WTC11 (cell line): Measurements from ENCODE around the gene ZBTB24. TPM values are rescaled to one million over a fixed set of nuclear protein-coding genes. Genes with fewer than 3 reads are reported as not detected.

ENCODE experiments used
- ATAC-seq: fragments of 200-7000 bp; cut with Tn5 transposase; 2 replicates; pipeline ENCODE4 v1.10.0; 2021; ENCODE audit warnings: mild to moderate bottlenecking, moderate library complexity
- CTCF ChIA-PET: fragments of 300-600 bp; sonication (Branson Sonifier 250); formaldehyde crosslinking; loops from one replicate; lab custom pipeline; 2021; ENCODE audit warnings: antibody characterized with exemption; lab: Charles Lee
- POLR2A ChIA-PET: fragments of 350-600 bp; sonication (Branson Sonifier 250); formaldehyde crosslinking; loops from one replicate; lab custom pipeline; 2021; ENCODE audit warnings: antibody characterized with exemption; lab: Charles Lee
- DNase-seq: peaks from one replicate; pipeline ENCODE4 v3.0.0; 2021; ENCODE audit warnings: low spot score
- H3K27ac Mint-ChIP-seq: 2 replicates; pipeline ENCODE4 v1.8.0; 2021; ENCODE audit warnings: mixed read lengths
- H3K27me3 Mint-ChIP-seq: 2 replicates; pipeline ENCODE4 v1.8.0; 2021; ENCODE audit warnings: low read depth, mild to moderate bottlenecking, moderate library complexity, mixed read lengths
- H3K36me3 Mint-ChIP-seq: 2 replicates; pipeline ENCODE4 v1.8.0; 2021; ENCODE audit warnings: mixed read lengths
- H3K4me1 Mint-ChIP-seq: 2 replicates; pipeline ENCODE4 v1.8.0; 2022; ENCODE audit warnings: mixed read lengths
- H3K4me3 Mint-ChIP-seq: 2 replicates; pipeline ENCODE4 v1.8.0; 2021; ENCODE audit warnings: mild to moderate bottlenecking, moderate library complexity, mixed read lengths
- H3K9me3 Mint-ChIP-seq: 2 replicates; pipeline ENCODE4 v1.8.0; 2021; ENCODE audit warnings: mixed read lengths
- CBFB ChIP-seq: sonication (generic); formaldehyde crosslinking; IDR thresholded peaks from 2 replicates; pipeline ENCODE4 v1.8.1; 2022; ENCODE audit warnings: mild to moderate bottlenecking, low read depth, missing genetic modification reagents
- CDX4 ChIP-seq: fragments of 250-450 bp; sonication (Bioruptor Pico); IDR thresholded peaks from 2 replicates; pipeline ENCODE4 v1.9.0; 2021; ENCODE audit warnings: moderate library complexity, mild to moderate bottlenecking, inconsistent platforms, borderline replicate concordance
- EMX1 ChIP-seq: fragments of 250-450 bp; sonication (Bioruptor Pico); IDR thresholded peaks from 2 replicates; pipeline ENCODE4 v1.8.0; 2021; ENCODE audit warnings: mild to moderate bottlenecking
- GABPB1 ChIP-seq: sonication (generic); formaldehyde crosslinking; IDR thresholded peaks from 2 replicates; pipeline ENCODE4 v1.8.1; 2023; ENCODE audit warnings: mild to moderate bottlenecking, missing genetic modification reagents
- JAZF1 ChIP-seq: fragments of 250-450 bp; sonication (Bioruptor Pico); IDR thresholded peaks from 2 replicates; pipeline ENCODE4 v1.9.0; 2021; ENCODE audit warnings: moderate library complexity, mild to moderate bottlenecking, inconsistent platforms
- OVOL2 ChIP-seq: fragments of 250-450 bp; sonication (Bioruptor Pico); IDR thresholded peaks from 2 replicates; pipeline ENCODE4 v1.9.0; 2021; ENCODE audit warnings: mild to moderate bottlenecking, borderline replicate concordance
- SMAD4 ChIP-seq: sonication (generic); formaldehyde crosslinking; IDR thresholded peaks from 2 replicates; pipeline ENCODE4 v1.8.0; 2022; ENCODE audit warnings: mild to moderate bottlenecking, missing genetic modification reagents
- ZMAT4 ChIP-seq: fragments of 250-450 bp; sonication (Bioruptor Pico); IDR thresholded peaks from 2 replicates; pipeline ENCODE4 v1.9.0; 2021; ENCODE audit warnings: mild to moderate bottlenecking
- ZNF121 ChIP-seq: sonication (generic); formaldehyde crosslinking; IDR thresholded peaks from 2 replicates; pipeline ENCODE4 v1.8.0; 2023; ENCODE audit warnings: missing genetic modification reagents
- ZNF281 ChIP-seq: sonication (generic); formaldehyde crosslinking; IDR thresholded peaks from 2 replicates; pipeline ENCODE4 v1.8.0; 2023; ENCODE audit warnings: mild to moderate bottlenecking, missing genetic modification reagents
- ZNF671 ChIP-seq: fragments of 250-450 bp; sonication (Bioruptor Pico); IDR thresholded peaks from 2 replicates; pipeline ENCODE4 v1.8.0; 2021; ENCODE audit warnings: mild to moderate bottlenecking
- total RNA-seq: library from RNA; stranded (reverse); gene quantifications from 3 replicates; pipeline ENCODE4 v1.2.3, GENCODE V29; 2021
- TF ChIP-seq, protein P1 (sequence below): sonication (generic); formaldehyde crosslinking; IDR thresholded peaks from 2 replicates; pipeline ENCODE4 v1.8.1; 2022; ENCODE audit warnings: mild to moderate bottlenecking, moderate library complexity, missing genetic modification reagents
- TF ChIP-seq, protein P2 (sequence below): sonication (generic); formaldehyde crosslinking; IDR thresholded peaks from 2 replicates; pipeline ENCODE4 v1.8.1; 2023; ENCODE audit warnings: mild to moderate bottlenecking, missing genetic modification reagents
- TF ChIP-seq, protein P3 (sequence below): fragments of 250-450 bp; sonication (Bioruptor Pico); IDR thresholded peaks from 2 replicates; pipeline ENCODE4 v1.8.0; 2021; ENCODE audit warnings: mild to moderate bottlenecking
- TF ChIP-seq, protein P4 (sequence below): fragments of 200-600 bp; IDR thresholded peaks from 2 replicates; pipeline ENCODE4 v1.8.0; 2022; ENCODE audit warnings: antibody characterized with exemption

The ZBTB24 gene
- total RNA-seq, 1 experiment from 2014 or later = 14.7 TPM

DNA sequence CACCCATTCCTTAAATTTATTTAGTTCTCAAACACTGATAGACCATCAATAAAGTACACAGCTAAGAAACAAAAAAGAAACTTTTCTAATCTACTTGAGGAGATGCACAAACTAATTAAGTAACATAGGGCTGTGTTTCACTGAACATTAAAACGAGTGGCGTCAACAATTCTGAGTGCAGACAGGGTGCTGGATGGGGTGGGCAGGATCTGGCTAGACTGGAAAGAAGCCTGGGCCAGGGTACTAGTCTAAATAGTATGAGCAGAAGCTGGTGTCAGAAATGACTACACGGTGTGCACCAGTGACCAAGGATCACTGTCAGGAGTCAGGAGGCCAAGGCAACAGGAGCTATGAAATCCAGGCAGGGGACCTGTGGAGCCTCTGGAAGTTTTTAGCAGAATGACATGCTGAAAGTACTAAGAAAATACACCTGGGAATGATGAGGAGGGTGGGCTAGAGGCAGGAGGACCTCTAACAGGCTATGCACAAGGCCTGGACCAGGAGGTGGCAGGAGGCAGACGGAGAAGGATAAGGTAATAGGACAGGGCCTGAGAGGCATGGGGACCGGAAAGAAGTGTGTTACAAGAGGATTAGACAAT, 13.3 kb downstream of the ZBTB24 start (continued):
- TF ChIP-seq ZNF281 (CRISPR knock-in tag) = no peak
- TF ChIP-seq, protein P1, sequence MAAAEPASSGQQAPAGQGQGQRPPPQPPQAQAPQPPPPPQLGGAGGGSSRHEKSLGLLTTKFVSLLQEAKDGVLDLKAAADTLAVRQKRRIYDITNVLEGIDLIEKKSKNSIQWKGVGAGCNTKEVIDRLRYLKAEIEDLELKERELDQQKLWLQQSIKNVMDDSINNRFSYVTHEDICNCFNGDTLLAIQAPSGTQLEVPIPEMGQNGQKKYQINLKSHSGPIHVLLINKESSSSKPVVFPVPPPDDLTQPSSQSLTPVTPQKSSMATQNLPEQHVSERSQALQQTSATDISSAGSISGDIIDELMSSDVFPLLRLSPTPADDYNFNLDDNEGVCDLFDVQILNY = no peak
- no peak for TF ChIP-seq SMAD4
- TF ChIP-seq, protein P2, sequence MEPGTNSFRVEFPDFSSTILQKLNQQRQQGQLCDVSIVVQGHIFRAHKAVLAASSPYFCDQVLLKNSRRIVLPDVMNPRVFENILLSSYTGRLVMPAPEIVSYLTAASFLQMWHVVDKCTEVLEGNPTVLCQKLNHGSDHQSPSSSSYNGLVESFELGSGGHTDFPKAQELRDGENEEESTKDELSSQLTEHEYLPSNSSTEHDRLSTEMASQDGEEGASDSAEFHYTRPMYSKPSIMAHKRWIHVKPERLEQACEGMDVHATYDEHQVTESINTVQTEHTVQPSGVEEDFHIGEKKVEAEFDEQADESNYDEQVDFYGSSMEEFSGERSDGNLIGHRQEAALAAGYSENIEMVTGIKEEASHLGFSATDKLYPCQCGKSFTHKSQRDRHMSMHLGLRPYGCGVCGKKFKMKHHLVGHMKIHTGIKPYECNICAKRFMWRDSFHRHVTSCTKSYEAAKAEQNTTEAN (CRISPR knock-in tag) = no peak
- TF ChIP-seq GABPB1 (CRISPR knock-in tag) = no peak
- TF ChIP-seq, protein P3, sequence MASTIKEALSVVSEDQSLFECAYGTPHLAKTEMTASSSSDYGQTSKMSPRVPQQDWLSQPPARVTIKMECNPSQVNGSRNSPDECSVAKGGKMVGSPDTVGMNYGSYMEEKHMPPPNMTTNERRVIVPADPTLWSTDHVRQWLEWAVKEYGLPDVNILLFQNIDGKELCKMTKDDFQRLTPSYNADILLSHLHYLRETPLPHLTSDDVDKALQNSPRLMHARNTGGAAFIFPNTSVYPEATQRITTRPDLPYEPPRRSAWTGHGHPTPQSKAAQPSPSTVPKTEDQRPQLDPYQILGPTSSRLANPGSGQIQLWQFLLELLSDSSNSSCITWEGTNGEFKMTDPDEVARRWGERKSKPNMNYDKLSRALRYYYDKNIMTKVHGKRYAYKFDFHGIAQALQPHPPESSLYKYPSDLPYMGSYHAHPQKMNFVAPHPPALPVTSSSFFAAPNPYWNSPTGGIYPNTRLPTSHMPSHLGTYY (CRISPR knock-in tag) = no peak
- no peak for TF ChIP-seq CDX4 (CRISPR knock-in tag)
- TF ChIP-seq, protein P4, sequence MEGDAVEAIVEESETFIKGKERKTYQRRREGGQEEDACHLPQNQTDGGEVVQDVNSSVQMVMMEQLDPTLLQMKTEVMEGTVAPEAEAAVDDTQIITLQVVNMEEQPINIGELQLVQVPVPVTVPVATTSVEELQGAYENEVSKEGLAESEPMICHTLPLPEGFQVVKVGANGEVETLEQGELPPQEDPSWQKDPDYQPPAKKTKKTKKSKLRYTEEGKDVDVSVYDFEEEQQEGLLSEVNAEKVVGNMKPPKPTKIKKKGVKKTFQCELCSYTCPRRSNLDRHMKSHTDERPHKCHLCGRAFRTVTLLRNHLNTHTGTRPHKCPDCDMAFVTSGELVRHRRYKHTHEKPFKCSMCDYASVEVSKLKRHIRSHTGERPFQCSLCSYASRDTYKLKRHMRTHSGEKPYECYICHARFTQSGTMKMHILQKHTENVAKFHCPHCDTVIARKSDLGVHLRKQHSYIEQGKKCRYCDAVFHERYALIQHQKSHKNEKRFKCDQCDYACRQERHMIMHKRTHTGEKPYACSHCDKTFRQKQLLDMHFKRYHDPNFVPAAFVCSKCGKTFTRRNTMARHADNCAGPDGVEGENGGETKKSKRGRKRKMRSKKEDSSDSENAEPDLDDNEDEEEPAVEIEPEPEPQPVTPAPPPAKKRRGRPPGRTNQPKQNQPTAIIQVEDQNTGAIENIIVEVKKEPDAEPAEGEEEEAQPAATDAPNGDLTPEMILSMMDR = no peak
- no peak for TF ChIP-seq EMX1 (CRISPR knock-in tag)
- TF ChIP-seq ZNF121 (CRISPR knock-in tag) = no peak
- no peak for TF ChIP-seq JAZF1 (CRISPR knock-in tag)

DNA sequence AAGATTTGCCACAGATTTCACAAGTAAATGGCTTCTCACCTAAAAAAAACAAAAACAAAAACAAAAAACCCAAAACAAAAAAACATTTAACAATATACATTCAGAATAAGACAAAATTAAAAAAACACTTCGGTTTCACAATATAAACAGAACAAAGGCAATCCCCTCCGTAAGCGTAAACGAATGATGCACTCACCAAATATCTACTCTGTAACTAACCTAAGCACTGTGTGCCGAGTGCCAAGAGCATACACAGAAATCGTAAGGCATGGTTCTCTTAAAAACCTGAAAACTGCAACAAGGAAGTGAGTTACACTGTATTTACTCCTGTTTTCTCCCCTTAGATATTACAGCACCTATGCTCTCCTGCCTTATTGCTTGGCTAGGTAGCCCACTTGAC, 15.3 kb downstream of the ZBTB24 start:
- H3K27ac Mint-ChIP-seq = no peak overlapping the region
- H3K36me3 Mint-ChIP-seq = peaks cover 92% of the 10 kb centered on the region
- no peaks in the 10 kb centered on the region for H3K9me3 Mint-ChIP-seq
- DNase-seq (no peak), ATAC-seq (no peak)
- peaks cover 7% of the 10 kb centered on the region for H3K4me1 Mint-ChIP-seq
- POLR2A ChIA-PET = no interaction called here
- CTCF ChIA-PET = no interaction called here
- no peaks in the 10 kb centered on the region for H3K27me3 Mint-ChIP-seq
- H3K4me3 Mint-ChIP-seq = no peak overlapping the region
- TF ChIP-seq CBFB (CRISPR knock-in tag) (no peak), OVOL2 (CRISPR knock-in tag) (no peak), ZNF671 (CRISPR knock-in tag) (no peak), ZMAT4 (CRISPR knock-in tag) (no peak)
